GM19035 (cell line): ENCODE measurements around the gene SLC35G6.
"Not testable (repeated sequence)": the region's sequence is repeated elsewhere in the genome, so short reads cannot be mapped to it uniquely, and the experiment has no call there.

Experiments used
- ATAC-seq: cut with Tn5 transposase; IDR thresholded peaks from one replicate; pipeline ENCODE4 v1.9.1; 2021; ENCODE audit not compliant: unreplicated experiment

The SLC35G6 gene

GRCh38 chr17:7460850-7461660 lies 20.2 kb upstream of the SLC35G6 start:
- ATAC-seq, result no peak

GRCh38 chr17:7462474-7463371 lies 18.5 kb upstream of the SLC35G6 start:
- no peak for ATAC-seq

- ATAC-seq, result no peak
These were observed 17.8 kb upstream of the SLC35G6 start for GRCh38 chr17:7463372-7463846.

GRCh38 chr17:7464081-7464480 lies 17.2 kb upstream of the SLC35G6 start:
- ATAC-seq, result no peak

- no peak for ATAC-seq
These were observed 15.5 kb upstream of the SLC35G6 start for GRCh38 chr17:7465597-7466275.

- no peak for ATAC-seq
These were observed 15.0 kb upstream of the SLC35G6 start for GRCh38 chr17:7466318-7466638.

- no peak for ATAC-seq
These were observed 14.5 kb upstream of the SLC35G6 start for GRCh38 chr17:7466639-7467341.

- no peak for ATAC-seq
These were observed 13.7 kb upstream of the SLC35G6 start for GRCh38 chr17:7467498-7467897.

GRCh38 chr17:7468290-7468689 lies 13.0 kb upstream of the SLC35G6 start:
- no peak for ATAC-seq

- ATAC-seq, result no peak
These were observed 12.3 kb upstream of the SLC35G6 start for GRCh38 chr17:7468804-7469389.

- ATAC-seq, result not testable (repeated sequence)
These were observed 11.4 kb upstream of the SLC35G6 start for GRCh38 chr17:7469843-7470242.

GRCh38 chr17:7470457-7470973 lies 10.7 kb upstream of the SLC35G6 start:
- not testable (repeated sequence) for ATAC-seq

GRCh38 chr17:7471729-7472128 lies 9.5 kb upstream of the SLC35G6 start:
- no peak for ATAC-seq

GRCh38 chr17:7474767-7475166 lies 6.5 kb upstream of the SLC35G6 start:
- ATAC-seq, result not testable (repeated sequence)

- no peak for ATAC-seq
These were observed 5.4 kb upstream of the SLC35G6 start for GRCh38 chr17:7475764-7476422.

GRCh38 chr17:7476494-7476893 lies 4.8 kb upstream of the SLC35G6 start:
- ATAC-seq, result no peak

GRCh38 chr17:7476951-7477350 lies 4.3 kb upstream of the SLC35G6 start:
- no peak for ATAC-seq

- ATAC-seq, result no peak
These were observed 3.6 kb upstream of the SLC35G6 start for GRCh38 chr17:7477392-7478275.
